ENCODE results near the gene ARAP1. TPM values are rescaled to one million over a fixed set of nuclear protein-coding genes. Genes with fewer than 3 reads are reported as not detected.
A peak's percentile ranks its signal among the peaks of the same experiment; 100 is the strongest.

The ARAP1 gene
- total and polyA plus RNA-seq, 10 donors: 76.7 to 365 (median 270) TPM

DNA sequence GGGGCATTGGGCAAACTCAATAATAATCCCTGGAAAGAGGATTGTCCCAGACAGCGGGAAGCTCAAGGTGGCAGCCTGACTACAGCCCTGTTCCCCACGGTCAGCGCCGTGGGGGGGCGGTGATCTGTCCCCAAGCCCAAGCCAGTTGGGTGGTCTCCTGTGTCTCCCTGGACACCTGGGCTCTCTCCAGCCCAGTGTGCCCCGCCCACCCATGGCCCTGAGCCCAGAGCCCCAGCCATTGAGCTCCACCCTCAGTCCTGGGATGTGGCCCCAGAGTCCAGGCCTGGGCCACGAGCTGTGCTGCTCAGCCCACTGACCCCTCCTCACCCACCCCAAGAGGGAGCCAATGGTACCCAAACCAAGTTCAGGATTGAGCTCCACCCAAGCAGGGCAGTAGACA, 50.1 kb downstream of the ARAP1 start:
- TF ChIP-seq POLR2A (IDR thresholded peaks at IDR 0.05) (no peak), POLR2AphosphoS5 (IDR thresholded peaks at IDR 0.05) (peak in 1 of 3 donors; percentile 7)
- intact Hi-C loops (cut with DNase I; ENCODE audit: low total_unique reads): no loop called here
- no peak for DNase-seq
- peaks cover 0 to 55% (median 3%) of the 10 kb centered on the region in 6 donors for H3K4me1 ChIP-seq
- H3K27me3 ChIP-seq (replicated peaks in 1 of 7): no peaks in the 10 kb centered on the region
- no peaks in the 10 kb centered on the region for H3K9me3 ChIP-seq
- peak overlapping the region in 5 of 8 donors; percentile 45 to 72 (median 66) for H3K27ac ChIP-seq
- peaks cover 4 to 100% (median 98%) of the 10 kb centered on the region in 6 donors for H3K36me3 ChIP-seq
- H3K4me3 ChIP-seq: peak overlapping the region in 4 of 8 donors; percentile 1 to 31 (median 26)
- WGBS, 5 donors: 84 to 93% (median 88%) methylated on average over 5 to 7 of the region's 7 CpGs

DNA sequence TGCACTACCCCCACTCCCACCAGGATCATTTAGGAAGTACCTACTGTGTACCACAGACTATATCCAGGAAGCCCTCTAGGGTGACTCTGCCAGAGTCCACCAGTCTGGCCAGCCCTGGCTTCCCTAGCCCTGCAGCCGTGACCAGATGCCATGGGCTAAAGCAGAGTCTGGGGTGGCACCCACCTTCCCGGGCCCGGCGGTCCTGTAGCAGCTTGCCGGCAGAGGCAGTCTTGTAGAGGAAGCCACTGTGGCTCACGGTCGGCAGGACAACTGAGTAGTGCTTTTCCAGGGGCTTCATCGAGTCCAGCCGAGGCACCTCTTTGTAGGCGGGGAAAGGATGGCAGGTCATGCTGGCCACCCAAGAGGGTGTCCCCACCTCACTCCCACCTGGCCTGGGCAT, 50.7 kb downstream of the ARAP1 start:
- TF ChIP-seq, protein P1, sequence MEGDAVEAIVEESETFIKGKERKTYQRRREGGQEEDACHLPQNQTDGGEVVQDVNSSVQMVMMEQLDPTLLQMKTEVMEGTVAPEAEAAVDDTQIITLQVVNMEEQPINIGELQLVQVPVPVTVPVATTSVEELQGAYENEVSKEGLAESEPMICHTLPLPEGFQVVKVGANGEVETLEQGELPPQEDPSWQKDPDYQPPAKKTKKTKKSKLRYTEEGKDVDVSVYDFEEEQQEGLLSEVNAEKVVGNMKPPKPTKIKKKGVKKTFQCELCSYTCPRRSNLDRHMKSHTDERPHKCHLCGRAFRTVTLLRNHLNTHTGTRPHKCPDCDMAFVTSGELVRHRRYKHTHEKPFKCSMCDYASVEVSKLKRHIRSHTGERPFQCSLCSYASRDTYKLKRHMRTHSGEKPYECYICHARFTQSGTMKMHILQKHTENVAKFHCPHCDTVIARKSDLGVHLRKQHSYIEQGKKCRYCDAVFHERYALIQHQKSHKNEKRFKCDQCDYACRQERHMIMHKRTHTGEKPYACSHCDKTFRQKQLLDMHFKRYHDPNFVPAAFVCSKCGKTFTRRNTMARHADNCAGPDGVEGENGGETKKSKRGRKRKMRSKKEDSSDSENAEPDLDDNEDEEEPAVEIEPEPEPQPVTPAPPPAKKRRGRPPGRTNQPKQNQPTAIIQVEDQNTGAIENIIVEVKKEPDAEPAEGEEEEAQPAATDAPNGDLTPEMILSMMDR (IDR thresholded peaks at IDR 0.05 in 8 of 11, conservative IDR thresholded peaks at IDR 0.05 in 3 of 11): no peak
- TF ChIP-seq POLR2AphosphoS5 (IDR thresholded peaks at IDR 0.05): peak in 1 of 3 donors; percentile 46
- peak overlapping the region in 1 of 8 donors; percentile 31 for H3K4me3 ChIP-seq
- no peaks in the 10 kb centered on the region for H3K9me3 ChIP-seq
- intact Hi-C loops (cut with DNase I; ENCODE audit: low total_unique reads): no loop called here
- peaks cover 0 to 51% (median 3%) of the 10 kb centered on the region in 6 donors for H3K4me1 ChIP-seq
- H3K27me3 ChIP-seq (replicated peaks in 1 of 7): no peaks in the 10 kb centered on the region
- peaks cover 4 to 100% (median 98%) of the 10 kb centered on the region in 6 donors for H3K36me3 ChIP-seq
- 87 to 94% (median 92%) methylated on average over 5 to 10 of the region's 10 CpGs for WGBS, 5 donors
- DNase-seq: no peak
- peak overlapping the region in 3 of 8 donors; percentile 57 to 69 (median 66) for H3K27ac ChIP-seq

DNA sequence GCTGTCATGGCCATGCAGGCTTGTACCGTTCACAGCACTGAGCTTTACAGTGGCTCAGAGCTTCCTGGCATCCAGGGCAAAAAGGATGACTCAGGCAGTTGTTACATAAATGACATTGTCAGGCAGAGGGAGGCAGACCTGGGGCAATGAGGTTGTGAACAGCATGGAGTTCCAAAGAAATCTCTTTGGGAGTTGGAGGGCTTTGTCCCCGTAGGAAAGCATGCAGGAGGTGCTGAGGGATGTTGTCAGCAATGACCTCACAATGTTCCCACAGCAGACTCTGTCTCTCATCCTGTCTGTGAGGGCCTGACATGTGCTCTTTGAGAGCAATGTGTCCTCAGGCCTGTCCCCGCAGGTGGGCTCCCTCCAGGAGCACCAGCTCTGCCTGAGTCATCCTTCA, 52.1 kb downstream of the ARAP1 start:
- intact Hi-C loops (cut with DNase I; ENCODE audit: low total_unique reads): no loop called here
- Histone ChIP-seq H3K4me1 (peaks cover 0 to 39% (median under 1%) of the 10 kb centered on the region in 6 donors), H3K27ac (peak overlapping the region in 2 of 8 donors; percentile 21 to 31), H3K9me3 (no peaks in the 10 kb centered on the region), H3K4me3 (no peak overlapping the region), H3K36me3 (peaks cover 4 to 100% (median 98%) of the 10 kb centered on the region in 6 donors), H3K27me3 (replicated peaks in 1 of 7) (no peaks in the 10 kb centered on the region)
- WGBS, 5 donors: 76 to 93% (median 87%) methylated on average over 3 of the region's 3 CpGs
- DNase-seq: no peak
- peak in 1 of 3 donors; percentile 19 for TF ChIP-seq POLR2AphosphoS5 (IDR thresholded peaks at IDR 0.05)
- TF ChIP-seq, protein P1 (IDR thresholded peaks at IDR 0.05 in 8 of 11, conservative IDR thresholded peaks at IDR 0.05 in 3 of 11): no peak

DNA sequence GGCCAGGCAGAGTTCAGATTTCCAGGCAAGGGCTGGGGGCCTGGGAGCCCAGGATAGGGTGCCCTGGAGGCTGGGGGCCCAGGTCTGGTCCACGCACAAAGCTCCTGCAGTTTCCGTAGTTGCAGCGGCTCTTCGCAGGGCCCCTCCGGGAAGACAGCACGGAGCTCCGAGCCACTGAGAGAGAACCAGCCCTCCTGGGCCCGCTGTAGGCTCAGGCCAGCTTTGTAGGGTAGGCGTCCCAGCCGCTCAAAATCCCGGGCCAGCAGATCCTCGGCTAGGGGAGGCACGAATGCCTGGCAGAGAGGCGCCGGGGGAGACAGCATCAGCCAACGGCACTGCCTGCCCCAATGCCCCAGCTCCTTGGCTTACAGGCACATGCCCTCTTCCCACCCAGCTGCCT, 54.4 kb downstream of the ARAP1 start:
- 81 to 94% (median 91%) methylated on average over 9 to 16 of the region's 16 CpGs for WGBS, 5 donors
- intact Hi-C loops (cut with DNase I; ENCODE audit: low total_unique reads): no loop called here
- no peaks in the 10 kb centered on the region for H3K27me3 ChIP-seq (replicated peaks in 1 of 7)
- TF ChIP-seq, protein P1 (IDR thresholded peaks at IDR 0.05 in 8 of 11, conservative IDR thresholded peaks at IDR 0.05 in 3 of 11): no peak
- TF ChIP-seq POLR2A (IDR thresholded peaks at IDR 0.05) (no peak), POLR2AphosphoS5 (IDR thresholded peaks at IDR 0.05) (no peak)
- H3K27ac ChIP-seq: peak overlapping the region in 2 of 8 donors; percentile 21 to 23
- H3K4me3 ChIP-seq: no peak overlapping the region
- no peaks in the 10 kb centered on the region for H3K9me3 ChIP-seq
- H3K4me1 ChIP-seq: peaks cover 0 to 22% (median 0%) of the 10 kb centered on the region in 6 donors
- no peak for DNase-seq
- peaks cover 4 to 100% (median 100%) of the 10 kb centered on the region in 6 donors for H3K36me3 ChIP-seq

Data from spleen (tissue), 11 donors.